ENCODE results near the gene CTRB2.

CTRB2 gene

GRCh38 chr16:75176926-75177325 is 30.0 kb downstream of the CTRB2 start:
- no peak overlapping the region for H3K4me3 ChIP-seq (ENCODE audit: low read depth, low read length)
- no peaks in the 10 kb centered on the region for H3K36me3 ChIP-seq (ENCODE audit: control insufficient read depth in 2 of 2, insufficient read depth in 1 of 2, low read length in 2 of 2)
- no peak overlapping the region for H3K27ac ChIP-seq (ENCODE audit: extremely low read depth, low read depth, low read length)
- ChIA-PET POLR2A (no interaction called here), CTCF (interaction anchor here (0.6 to 1.9 kb wide), 3 partner anchors 20 to 56 kb away, joined by 3 to 7 read pairs (median 4); no protein-coding TSS in a partner anchor)
- TF ChIP-seq SETDB1 (IDR thresholded peaks at IDR 0.05; ENCODE audit: insufficient read length, low read length): peak; percentile 90
- TF ChIP-seq TCF7L2 (IDR thresholded peaks at IDR 0.05; ENCODE audit: borderline replicate concordance, low read depth, low read length): no peak
- TF ChIP-seq ZNF571 (tag by site-specific recombination; IDR thresholded peaks at IDR 0.05): no peak
- no peak for TF ChIP-seq ZNF114 (tag by site-specific recombination; IDR thresholded peaks at IDR 0.05)
- no peak for TF ChIP-seq ZBTB21 (tag by site-specific recombination; IDR thresholded peaks at IDR 0.05)
- TF ChIP-seq ZNF449 (tag by site-specific recombination; IDR thresholded peaks at IDR 0.05): no peak
- TF ChIP-seq SCRT1 (tag by site-specific recombination; IDR thresholded peaks at IDR 0.05; ENCODE audit: borderline replicate concordance): no peak
- no peaks in the 10 kb centered on the region; the same call in 1 of the 2 replicates for H3K9me3 ChIP-seq (ENCODE audit: control insufficient read depth, insufficient read depth, low read depth, low read length)
- no peaks in the 10 kb centered on the region for H3K4me1 ChIP-seq (ENCODE audit: control insufficient read depth, insufficient read depth, low read length)

GRCh38 chr16:75175074-75175473 is 31.9 kb downstream of the CTRB2 start:
- Histone ChIP-seq H3K36me3 (ENCODE audit: control insufficient read depth in 2 of 2, insufficient read depth in 1 of 2, low read length in 2 of 2) (peaks cover 0 to 10% of the 10 kb centered on the region in 2 experiments; a peak in 1 of 3 replicates), H3K4me3 (ENCODE audit: low read depth, low read length) (no peak overlapping the region), H3K4me1 (ENCODE audit: control insufficient read depth, insufficient read depth, low read length) (no peaks in the 10 kb centered on the region), H3K9me3 (ENCODE audit: control insufficient read depth, insufficient read depth, low read depth, low read length) (no peaks in the 10 kb centered on the region; the same call in 1 of the 2 replicates), H3K27ac (ENCODE audit: extremely low read depth, low read depth, low read length) (no peak overlapping the region)
- ChIA-PET POLR2A (interaction anchor here (0.7 kb wide), 1 partner anchor 479 kb away, joined by 3 read pairs; no protein-coding TSS in a partner anchor), CTCF (interaction anchor here (0.5 to 0.9 kb wide), 2 partner anchors 58 to 112 kb away, joined by 3 read pairs; no protein-coding TSS in a partner anchor)
- TF ChIP-seq ZBTB17 (tag by site-specific recombination; IDR thresholded peaks at IDR 0.05) (no peak), ZFP3 (tag by site-specific recombination; IDR thresholded peaks at IDR 0.05; ENCODE audit: low read depth) (no peak), ZNF10 (tag by site-specific recombination; IDR thresholded peaks at IDR 0.05) (no peak), RBAK (tag by site-specific recombination; IDR thresholded peaks at IDR 0.05) (no peak), HOXA7 (CRISPR knock-in tag; IDR thresholded peaks at IDR 0.05; ENCODE audit: borderline replicate concordance) (no peak), ZNF624 (tag by site-specific recombination; IDR thresholded peaks at IDR 0.05) (no peak), ZNF529 (tag by site-specific recombination; IDR thresholded peaks at IDR 0.05; ENCODE audit: insufficient replicate concordance) (no peak), IKZF3 (tag by site-specific recombination; IDR thresholded peaks at IDR 0.05) (no peak), ZNF555 (tag by site-specific recombination; conservative IDR thresholded peaks at IDR 0.05) (no peak), ZSCAN23 (tag by site-specific recombination; IDR thresholded peaks at IDR 0.05) (no peak), HOXC10 (CRISPR knock-in tag; IDR thresholded peaks at IDR 0.05) (no peak), ZNF121 (tag by site-specific recombination; IDR thresholded peaks at IDR 0.05) (no peak), ZNF394 (tag by site-specific recombination; IDR thresholded peaks at IDR 0.05; ENCODE audit: borderline replicate concordance) (no peak)
- TF ChIP-seq, protein P1, sequence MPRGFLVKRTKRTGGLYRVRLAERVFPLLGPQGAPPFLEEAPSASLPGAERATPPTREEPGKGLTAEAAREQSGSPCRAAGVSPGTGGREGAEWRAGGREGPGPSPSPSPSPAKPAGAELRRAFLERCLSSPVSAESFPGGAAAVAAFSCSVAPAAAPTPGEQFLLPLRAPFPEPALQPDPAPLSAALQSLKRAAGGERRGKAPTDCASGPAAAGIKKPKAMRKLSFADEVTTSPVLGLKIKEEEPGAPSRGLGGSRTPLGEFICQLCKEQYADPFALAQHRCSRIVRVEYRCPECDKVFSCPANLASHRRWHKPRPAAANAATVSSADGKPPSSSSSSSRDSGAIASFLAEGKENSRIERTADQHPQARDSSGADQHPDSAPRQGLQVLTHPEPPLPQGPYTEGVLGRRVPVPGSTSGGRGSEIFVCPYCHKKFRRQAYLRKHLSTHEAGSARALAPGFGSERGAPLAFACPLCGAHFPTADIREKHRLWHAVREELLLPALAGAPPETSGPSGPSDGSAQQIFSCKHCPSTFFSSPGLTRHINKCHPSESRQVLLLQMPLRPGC (tag by site-specific recombination; IDR thresholded peaks at IDR 0.05): no peak

Measured in HEK293 (cell line).